HFFc6 (cell line): Measurements from ENCODE around the gene CCNL2. TPM values are rescaled to one million over a fixed set of nuclear protein-coding genes. Genes with fewer than 3 reads are reported as not detected.

ENCODE experiments used
- DNase-seq: peaks from one replicate; pipeline ENCODE4 v3.0.0-alpha.2; 2018
- H3K27ac Mint-ChIP-seq: 2 replicates; pipeline ENCODE4 v1.8.0; 2020; ENCODE audit warnings: mild to moderate bottlenecking, mixed read lengths
- H3K27me3 Mint-ChIP-seq: 2 replicates; pipeline ENCODE4 v1.8.0; 2021; ENCODE audit warnings: mild to moderate bottlenecking, moderate library complexity, mixed read lengths; ENCODE audit not compliant: insufficient read depth
- H3K36me3 Mint-ChIP-seq: 2 replicates; pipeline ENCODE4 v1.8.0; 2021; ENCODE audit warnings: low read depth, mixed read lengths
- H3K4me1 Mint-ChIP-seq: 2 replicates; pipeline ENCODE4 v1.8.0; 2020; ENCODE audit warnings: low read depth, mixed read lengths
- H3K4me3 Mint-ChIP-seq: 2 replicates; pipeline ENCODE4 v1.8.0; 2020; ENCODE audit warnings: mild to moderate bottlenecking, moderate library complexity, mixed read lengths
- H3K9me3 Mint-ChIP-seq: 2 replicates; pipeline ENCODE4 v1.8.0; 2020; ENCODE audit warnings: mild to moderate bottlenecking, mixed read lengths
- CTCF ChIP-seq: fragments of 200-600 bp; sonication (generic); IDR thresholded peaks from 2 replicates; pipeline ENCODE4 v1.5.0; 2021; ENCODE audit warnings: antibody characterized with exemption, mild to moderate bottlenecking
- total RNA-seq, 6 experiments: library from RNA; stranded (reverse); fragmentation: NEBNext Ultra II Directional; extraction: Animal tissue kit (Norgen Biotek cat#: 25700); gene quantifications; 2 replicates in 1 of 6; 3 replicates in 5 of 6; pipeline ENCODE4 v1.2.3, GENCODE V29; 2021

The CCNL2 gene
- total RNA-seq, 6 experiments from 2014 or later: 96.2 to 115 (median 104) TPM

GRCh38 chr1:1439546-1440261 is 40.6 kb upstream of the CCNL2 start:
- no peaks in the 10 kb centered on the region for H3K9me3 Mint-ChIP-seq
- H3K36me3 Mint-ChIP-seq: no peaks in the 10 kb centered on the region
- H3K27ac Mint-ChIP-seq: no peak overlapping the region
- H3K4me3 Mint-ChIP-seq: no peak overlapping the region
- no peaks in the 10 kb centered on the region for H3K4me1 Mint-ChIP-seq
- no peak for TF ChIP-seq CTCF
- H3K27me3 Mint-ChIP-seq: peaks cover 9% of the 10 kb centered on the region
- DNase-seq: no peak

GRCh38 chr1:1438531-1439381 is 39.6 kb upstream of the CCNL2 start:
- Mint-ChIP-seq H3K27ac (no peak overlapping the region), H3K4me3 (no peak overlapping the region), H3K9me3 (no peaks in the 10 kb centered on the region), H3K36me3 (no peaks in the 10 kb centered on the region), H3K4me1 (no peaks in the 10 kb centered on the region), H3K27me3 (peaks cover 7% of the 10 kb centered on the region)
- TF ChIP-seq CTCF: no peak
- DNase-seq: no peak

- Mint-ChIP-seq H3K27ac (no peak overlapping the region), H3K27me3 (peaks cover 4% of the 10 kb centered on the region), H3K36me3 (no peaks in the 10 kb centered on the region), H3K9me3 (no peaks in the 10 kb centered on the region), H3K4me3 (no peak overlapping the region), H3K4me1 (no peaks in the 10 kb centered on the region)
- DNase-seq: no peak
- TF ChIP-seq CTCF: no peak
These were observed 38.8 kb upstream of the CCNL2 start for GRCh38 chr1:1437904-1438376.

- no peak for TF ChIP-seq CTCF
- no peak for DNase-seq
- H3K4me3 Mint-ChIP-seq: no peak overlapping the region
- no peaks in the 10 kb centered on the region for H3K36me3 Mint-ChIP-seq
- no peaks in the 10 kb centered on the region for H3K9me3 Mint-ChIP-seq
- H3K27me3 Mint-ChIP-seq: peaks cover 4% of the 10 kb centered on the region; the same call in 1 of the 2 replicates
- H3K4me1 Mint-ChIP-seq: no peaks in the 10 kb centered on the region
- H3K27ac Mint-ChIP-seq: no peak overlapping the region
These were observed 38.1 kb upstream of the CCNL2 start for GRCh38 chr1:1437033-1437903.

GRCh38 chr1:1436630-1437032 is 37.5 kb upstream of the CCNL2 start:
- H3K36me3 Mint-ChIP-seq: no peaks in the 10 kb centered on the region
- peaks cover 4% of the 10 kb centered on the region; the same call in 1 of the 2 replicates for H3K27me3 Mint-ChIP-seq
- no peaks in the 10 kb centered on the region for H3K4me1 Mint-ChIP-seq
- no peak for DNase-seq
- H3K9me3 Mint-ChIP-seq: no peaks in the 10 kb centered on the region
- no peak overlapping the region for H3K4me3 Mint-ChIP-seq
- no peak for TF ChIP-seq CTCF
- H3K27ac Mint-ChIP-seq: no peak overlapping the region
